IPS-18a (cell line): ENCODE results near the gene AUP1.
"Not testable (repeated sequence)": the region's sequence is repeated elsewhere in the genome, so short reads cannot be mapped to it uniquely, and the experiment has no call there.

Experiments
- H3K27ac ChIP-seq: one replicate; pipeline ENCODE4 v1.5.1; 2013; ENCODE audit warnings: low read length
- H3K27me3 ChIP-seq: one replicate; pipeline ENCODE4 v1.6.1; 2013; ENCODE audit warnings: mild to moderate bottlenecking, low read length; ENCODE audit not compliant: control insufficient read depth, insufficient read depth
- H3K36me3 ChIP-seq: one replicate; pipeline ENCODE4 v1.6.1; 2013; ENCODE audit warnings: low read depth, low read length; ENCODE audit not compliant: control insufficient read depth
- H3K4me1 ChIP-seq: one replicate; pipeline ENCODE4 v1.6.1; 2013; ENCODE audit warnings: low read depth, low read length; ENCODE audit not compliant: control insufficient read depth
- H3K4me3 ChIP-seq: one replicate; pipeline ENCODE4 v1.5.1; 2013; ENCODE audit warnings: low read length
- H3K9ac ChIP-seq: one replicate; pipeline ENCODE4 v1.6.1; 2013; ENCODE audit warnings: mild to moderate bottlenecking, low read length, moderate library complexity
- H3K9me3 ChIP-seq: one replicate; pipeline ENCODE4 v1.6.1; 2013; ENCODE audit warnings: low read depth, low read length; ENCODE audit not compliant: control insufficient read depth

The AUP1 gene

DNA sequence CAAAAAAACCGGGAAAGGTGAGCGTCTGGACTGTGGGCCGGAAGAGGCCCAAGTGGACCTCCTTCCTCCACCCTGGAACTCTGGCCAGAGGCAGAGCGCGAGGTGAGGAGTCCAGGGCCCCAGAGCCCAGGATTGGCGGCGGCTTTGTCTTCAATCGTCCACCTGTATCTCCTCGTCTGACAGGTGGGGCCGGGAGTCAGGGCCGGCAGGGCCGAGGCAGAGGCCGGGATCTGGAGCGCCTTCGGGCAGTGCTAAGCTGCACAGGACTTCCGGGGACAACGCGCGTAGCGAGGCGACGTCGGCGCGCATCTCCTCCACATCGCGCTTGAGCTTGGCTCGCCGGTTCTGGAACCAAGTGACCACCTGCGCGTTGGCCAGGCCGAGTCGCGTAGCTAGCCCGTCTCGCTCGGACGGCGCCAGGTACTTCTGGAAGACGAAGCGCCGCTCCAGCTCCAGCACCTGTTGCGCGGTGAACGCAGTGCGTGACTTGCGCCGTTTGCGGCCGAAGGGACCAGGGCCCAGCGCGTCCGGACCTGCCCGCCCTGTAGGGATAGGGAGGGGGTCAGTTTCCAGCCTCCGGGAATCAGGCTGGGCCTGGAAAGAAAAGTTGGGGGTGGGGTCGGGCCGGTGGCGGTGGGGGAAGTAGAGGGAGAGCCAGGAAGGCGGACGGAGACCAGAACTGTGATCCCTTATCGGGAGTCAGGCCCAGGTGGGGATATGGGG lies 31.6 kb downstream of the AUP1 start:
- Histone ChIP-seq H3K27ac (no peak overlapping the region), H3K9me3 (no peaks in the 10 kb centered on the region), H3K36me3 (peaks cover 9% of the 10 kb centered on the region), H3K4me3 (peak overlapping the region; percentile 55), H3K27me3 (peaks cover 81% of the 10 kb centered on the region), H3K4me1 (peaks cover 33% of the 10 kb centered on the region), H3K9ac (no peak overlapping the region)

DNA sequence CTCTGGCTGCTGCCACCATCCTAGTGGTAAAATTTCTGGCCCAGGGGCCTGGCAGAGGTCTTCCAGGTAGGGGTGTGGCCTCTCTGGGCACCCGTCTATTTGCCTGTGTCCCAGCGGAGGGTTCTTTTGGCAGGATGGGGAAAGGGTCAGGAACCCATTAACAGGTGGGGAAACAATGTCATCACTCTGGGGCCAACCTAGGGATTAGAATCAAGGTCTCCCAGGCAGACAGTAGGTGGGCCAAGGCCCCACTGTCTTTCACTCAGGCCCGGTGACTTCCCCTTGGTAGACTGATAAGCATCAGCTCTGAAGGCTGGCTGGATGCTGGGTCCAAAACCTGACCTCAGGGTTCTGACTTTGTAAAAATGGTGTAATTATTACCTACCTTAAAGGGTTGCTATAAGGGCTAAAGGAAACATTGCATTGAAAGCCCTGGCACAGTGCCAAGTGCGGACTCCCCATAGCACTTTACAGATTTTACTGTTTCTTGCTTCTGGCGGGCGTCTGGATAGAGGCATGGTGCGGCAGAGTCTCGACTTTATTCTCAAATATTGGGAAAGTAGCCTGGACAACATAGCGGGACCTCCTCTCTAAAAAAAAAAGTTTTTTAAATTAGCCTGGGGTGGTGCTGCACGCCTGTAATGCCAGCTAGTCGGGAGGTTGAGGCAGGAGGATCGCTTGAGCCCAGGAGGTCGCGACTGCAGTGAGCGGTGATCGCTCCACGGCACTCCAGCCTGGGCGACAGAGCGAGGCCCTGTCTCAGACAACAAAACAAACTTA lies 32.3 kb downstream of the AUP1 start:
- Histone ChIP-seq H3K27ac (no peak overlapping the region), H3K9me3 (no peaks in the 10 kb centered on the region), H3K4me1 (peaks cover 31% of the 10 kb centered on the region), H3K36me3 (peaks cover 17% of the 10 kb centered on the region), H3K9ac (no peak overlapping the region), H3K27me3 (peaks cover 74% of the 10 kb centered on the region), H3K4me3 (peak overlapping the region; percentile 55)

DNA sequence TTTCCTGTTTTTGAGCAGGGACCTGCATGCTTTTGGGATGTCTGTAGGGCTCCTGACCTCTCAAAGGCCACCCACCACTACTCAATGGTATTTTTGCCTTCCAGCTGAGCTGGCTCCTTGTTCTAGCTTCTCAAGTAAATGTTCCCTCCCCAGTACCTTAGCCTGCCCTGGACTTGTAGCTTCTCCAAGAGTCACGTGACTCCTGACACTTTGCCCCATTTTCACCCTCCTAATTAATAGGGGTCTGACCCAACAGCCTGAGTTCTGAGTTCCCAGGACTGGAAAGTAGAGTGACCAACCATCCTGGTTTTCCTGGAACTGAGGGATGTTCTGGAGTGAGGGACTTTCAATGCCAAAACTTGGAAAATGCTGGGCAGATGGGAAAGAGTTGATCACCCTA lies 34.1 kb downstream of the AUP1 start:
- Histone ChIP-seq H3K27ac (no peak overlapping the region), H3K4me3 (no peak overlapping the region), H3K4me1 (peaks cover 15% of the 10 kb centered on the region), H3K9me3 (no peaks in the 10 kb centered on the region), H3K27me3 (peaks cover 56% of the 10 kb centered on the region), H3K9ac (no peak overlapping the region), H3K36me3 (peaks cover 34% of the 10 kb centered on the region)

DNA sequence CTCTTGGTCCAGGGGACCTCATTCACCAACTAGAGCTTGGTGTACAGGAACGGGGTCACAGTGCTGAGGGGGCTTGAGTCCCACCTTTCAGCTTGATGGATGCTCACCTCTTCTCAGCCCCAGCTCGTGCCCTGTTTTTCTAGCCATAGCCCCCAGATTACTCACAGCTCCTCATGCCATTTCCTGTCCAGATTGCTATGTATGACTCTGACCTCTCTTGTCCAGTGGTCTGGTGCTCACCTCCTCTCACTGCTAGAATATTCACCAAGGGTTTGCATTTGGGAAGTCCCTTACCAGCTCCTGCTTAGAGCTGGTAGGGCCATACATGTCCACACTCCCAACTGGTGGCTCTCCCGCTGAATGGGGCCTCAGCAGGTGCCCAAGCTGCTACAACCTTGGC lies 36.0 kb downstream of the AUP1 start:
- Histone ChIP-seq H3K4me3 (no peak overlapping the region), H3K36me3 (peaks cover 36% of the 10 kb centered on the region), H3K4me1 (peaks cover 3% of the 10 kb centered on the region), H3K27ac (no peak overlapping the region), H3K9ac (no peak overlapping the region), H3K27me3 (peaks cover 37% of the 10 kb centered on the region), H3K9me3 (no peaks in the 10 kb centered on the region)

DNA sequence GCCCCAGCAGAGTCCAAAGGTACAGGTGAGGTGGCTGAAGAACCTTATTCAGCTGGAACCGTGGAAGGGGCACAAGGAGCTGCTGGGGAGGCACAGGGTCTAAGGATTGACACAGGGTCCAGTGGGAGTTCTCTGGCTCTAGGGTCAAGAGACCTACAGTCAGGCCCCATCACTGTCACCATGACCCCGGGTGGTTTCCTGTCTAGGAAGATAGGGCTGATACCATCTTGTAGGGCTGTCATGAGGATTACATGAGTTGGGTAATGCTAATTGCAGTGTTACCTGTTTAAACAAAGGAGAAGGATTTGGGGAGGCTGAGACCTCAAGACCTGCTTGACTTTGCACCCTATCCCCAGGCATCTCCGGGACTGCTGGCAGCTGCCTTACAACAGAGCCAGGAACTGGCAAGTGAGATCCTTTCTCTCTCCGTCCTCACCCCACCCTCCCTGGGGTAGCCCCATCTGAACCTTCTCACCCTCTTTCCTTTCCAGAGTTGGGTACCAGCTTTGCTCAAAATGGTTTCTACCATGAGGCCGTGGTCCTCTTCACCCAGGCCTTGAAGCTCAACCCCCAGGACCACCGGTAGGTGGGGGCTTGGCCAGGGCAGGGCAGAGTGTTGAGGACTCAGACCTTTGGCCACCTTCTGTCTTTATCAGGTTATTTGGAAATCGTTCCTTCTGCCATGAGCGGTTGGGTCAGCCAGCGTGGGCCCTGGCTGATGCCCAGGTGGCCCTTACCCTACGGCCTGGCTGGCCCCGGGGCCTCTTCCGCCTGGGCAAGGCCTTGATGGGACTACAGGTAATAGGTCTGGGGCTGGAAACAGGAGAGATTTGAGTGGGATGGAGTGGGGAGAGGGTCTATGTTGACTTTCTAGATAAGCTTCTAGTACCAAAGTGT lies 37.6 kb downstream of the AUP1 start:
- H3K9ac ChIP-seq: no peak overlapping the region
- H3K27ac ChIP-seq: no peak overlapping the region
- no peaks in the 10 kb centered on the region for H3K4me1 ChIP-seq
- H3K4me3 ChIP-seq: no peak overlapping the region
- H3K27me3 ChIP-seq: peaks cover 21% of the 10 kb centered on the region
- no peaks in the 10 kb centered on the region for H3K9me3 ChIP-seq
- H3K36me3 ChIP-seq: peaks cover 36% of the 10 kb centered on the region

DNA sequence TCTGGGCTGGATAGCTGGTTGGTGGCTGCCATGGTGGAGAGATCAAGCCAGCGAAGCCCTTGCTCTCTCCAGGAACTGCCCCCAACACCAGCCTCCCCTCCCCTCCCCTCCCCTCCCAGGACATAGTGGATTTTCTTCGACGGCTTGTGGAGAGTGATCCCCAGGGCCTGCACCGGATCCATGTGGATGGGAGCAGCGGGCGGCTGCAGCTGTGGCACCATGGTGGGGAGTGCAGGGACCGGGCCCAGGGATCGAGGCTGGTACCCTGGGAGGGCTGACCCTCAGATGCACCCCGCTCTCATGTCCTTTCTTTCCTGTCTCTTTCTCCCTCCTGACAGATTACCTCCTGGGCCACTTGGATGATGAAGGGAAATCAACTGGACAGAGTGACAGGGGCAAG lies 39.6 kb downstream of the AUP1 start:
- Histone ChIP-seq H3K36me3 (peaks cover 40% of the 10 kb centered on the region), H3K4me1 (no peaks in the 10 kb centered on the region), H3K9ac (no peak overlapping the region), H3K4me3 (no peak overlapping the region), H3K27me3 (peaks cover under 1% of the 10 kb centered on the region), H3K27ac (no peak overlapping the region), H3K9me3 (no peaks in the 10 kb centered on the region)

DNA sequence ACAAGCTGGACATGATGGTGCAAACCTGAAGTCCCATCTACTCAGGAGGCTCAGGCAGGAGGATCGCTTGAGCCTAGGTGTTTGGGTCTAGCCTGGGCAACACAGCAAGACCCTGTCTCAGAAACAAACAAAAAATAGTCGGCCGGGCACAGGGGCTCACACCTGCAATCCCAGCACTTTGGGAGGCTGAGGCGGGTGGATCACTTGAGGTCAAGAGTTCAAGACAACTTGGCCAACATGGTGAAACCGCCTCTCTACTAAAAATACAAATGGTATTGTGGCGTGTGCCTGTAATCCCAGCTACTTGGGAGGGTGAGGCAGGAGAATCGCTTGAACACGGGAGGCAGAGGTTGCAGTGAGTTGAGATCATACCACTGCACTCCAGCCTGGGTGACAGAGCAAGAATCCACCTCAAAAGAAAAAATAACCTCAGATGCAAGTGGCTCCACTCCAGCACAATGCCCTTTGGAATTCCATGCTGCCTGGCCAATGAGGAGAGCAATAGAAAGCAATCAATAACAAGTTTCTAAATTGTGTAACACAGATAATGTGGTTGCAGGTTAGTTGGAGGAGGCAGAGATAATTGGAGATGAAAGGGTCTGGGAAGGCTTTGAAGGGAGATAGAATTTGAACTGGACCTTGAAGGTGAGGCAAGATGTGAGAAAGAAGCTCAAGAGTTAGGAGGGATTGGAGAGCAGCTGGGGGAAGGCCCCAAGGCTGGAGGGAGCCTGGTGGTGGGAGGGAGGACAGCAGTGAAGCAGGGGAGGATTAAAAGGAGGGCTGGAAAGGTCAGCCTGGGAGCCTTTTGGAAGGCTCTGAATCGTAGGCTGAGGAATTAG lies 40.6 kb downstream of the AUP1 start:
- Histone ChIP-seq H3K27me3 (no peaks in the 10 kb centered on the region), H3K9me3 (no peaks in the 10 kb centered on the region), H3K4me3 (no peak overlapping the region), H3K36me3 (peaks cover 40% of the 10 kb centered on the region), H3K4me1 (no peaks in the 10 kb centered on the region), H3K27ac (no peak overlapping the region), H3K9ac (no peak overlapping the region)

DNA sequence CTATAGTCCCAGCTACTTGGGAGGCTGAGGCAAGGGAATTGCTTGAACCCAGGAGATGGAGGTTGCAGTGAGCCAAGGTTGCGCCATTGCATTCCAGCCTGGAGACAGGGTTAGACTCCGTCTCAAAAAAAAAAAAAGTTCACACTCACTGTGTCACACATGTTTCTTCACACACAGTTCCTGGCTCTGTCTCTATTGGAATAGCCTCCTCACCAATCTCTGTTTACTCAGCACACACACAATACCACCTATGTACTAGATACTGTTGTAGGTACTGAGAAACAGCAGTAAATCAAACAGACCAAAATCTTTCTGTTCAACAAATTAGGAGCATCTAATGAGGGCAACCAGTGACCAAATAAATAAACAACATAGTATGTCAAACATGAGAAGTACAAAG lies 43.4 kb downstream of the AUP1 start:
- Histone ChIP-seq H3K27ac (no peak overlapping the region), H3K27me3 (no peaks in the 10 kb centered on the region), H3K9ac (no peak overlapping the region), H3K4me1 (peaks cover 3% of the 10 kb centered on the region), H3K9me3 (no peaks in the 10 kb centered on the region), H3K36me3 (peaks cover 13% of the 10 kb centered on the region), H3K4me3 (no peak overlapping the region)

DNA sequence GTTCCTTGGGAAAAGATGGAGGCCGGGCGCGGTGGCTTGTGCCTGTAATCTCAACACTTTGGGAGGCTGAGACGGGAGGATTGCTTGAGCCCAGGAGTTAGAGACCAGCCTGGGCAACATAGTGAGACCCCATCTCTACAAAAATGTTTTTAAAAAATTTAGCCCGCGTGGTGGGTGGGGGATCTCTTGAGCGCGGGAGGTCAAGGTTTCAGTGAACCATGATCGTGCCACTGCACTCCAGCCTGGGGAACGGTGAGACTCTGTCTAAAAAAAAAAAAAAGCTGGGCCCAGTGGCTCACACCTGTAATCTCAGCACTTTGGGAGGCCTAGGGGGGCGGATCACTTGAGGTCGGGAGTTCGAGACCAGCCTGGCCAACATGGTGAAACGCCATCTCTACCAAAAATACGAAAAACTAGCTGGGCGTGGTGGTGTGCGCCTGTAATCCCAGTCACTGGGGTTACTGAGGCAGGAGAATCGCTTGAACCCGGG lies 45.8 kb downstream of the AUP1 start:
- Histone ChIP-seq H3K4me3 (peak overlapping the region; percentile 100), H3K9ac (peak overlapping the region; percentile 79), H3K36me3 (peaks cover 14% of the 10 kb centered on the region)
- not testable (repeated sequence) for H3K27ac ChIP-seq, H3K27me3 ChIP-seq, H3K4me1 ChIP-seq, H3K9me3 ChIP-seq

DNA sequence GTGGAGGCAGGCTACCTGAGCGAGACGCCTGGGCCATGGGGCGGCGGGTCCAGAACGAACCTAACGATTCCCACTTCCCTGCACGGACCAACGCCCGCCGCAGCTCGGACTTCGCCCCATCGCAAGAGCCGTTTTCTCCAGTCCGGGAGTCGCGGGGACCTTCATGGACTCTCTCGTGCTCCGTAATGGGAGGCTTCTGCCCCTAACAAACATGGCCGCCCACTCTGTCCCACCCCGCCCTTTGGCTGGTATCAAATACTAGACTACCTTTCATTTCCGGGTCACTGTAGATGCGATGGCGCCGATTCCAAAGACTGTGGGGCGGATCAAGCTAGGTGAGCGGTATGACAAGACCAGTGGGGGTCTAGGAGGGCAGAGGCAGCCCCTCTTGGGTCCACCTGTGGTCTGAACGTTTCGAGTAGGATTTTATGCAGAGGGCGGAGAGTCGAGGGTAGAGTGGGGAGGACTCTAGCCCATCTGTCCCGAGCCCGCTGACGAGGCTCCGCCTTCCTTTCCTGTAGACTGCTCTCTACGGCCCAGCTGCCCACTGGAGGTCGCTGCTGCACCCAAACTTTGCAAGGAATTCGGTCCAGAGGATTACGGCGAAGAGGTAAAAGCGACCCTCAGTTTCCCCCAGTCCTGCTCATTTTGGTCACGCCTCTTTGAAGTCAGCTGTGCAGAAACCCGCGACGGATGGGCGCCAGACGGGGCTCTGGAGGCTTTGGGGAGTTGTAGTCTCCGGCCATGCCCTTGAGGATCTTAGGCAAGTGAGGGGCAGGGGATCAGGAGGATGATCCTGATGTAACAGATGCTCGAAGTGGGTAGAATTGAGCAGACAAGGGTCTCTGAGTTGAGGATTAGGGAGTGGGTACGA lies 46.5 kb downstream of the AUP1 start, which contains the start of the genes CCDC142 and TTC31:
TSS of gene CCDC142 (minus strand) at position 198 of the 874 bp plus-strand sequence. CDS start at position 37, 161 bp downstream.
TSS of gene TTC31 (plus strand) at position 281 of the 874 bp plus-strand sequence. CDS start at position 296, 15 bp downstream.
- Histone ChIP-seq H3K4me1 (peaks cover 3% of the 10 kb centered on the region), H3K27ac (peak within 1 kb of the TSS; percentile 86), H3K4me3 (peak within 1 kb of the TSS; percentile 100), H3K9ac (peak within 1 kb of the TSS; percentile 79), H3K36me3 (peaks cover 14% of the 10 kb centered on the region), H3K9me3 (no peaks in the 10 kb centered on the region), H3K27me3 (no peaks in the 10 kb centered on the region)
